Panc1 (cell line): ENCODE results near the gene ABCD2. TPM values are rescaled to one million over a fixed set of nuclear protein-coding genes. Genes with fewer than 3 reads are reported as not detected.

ENCODE experiments used
- ATAC-seq: fragments of 200-7000 bp; cut with Tn5 transposase; 2 replicates; pipeline ENCODE4 v1.9.1; 2020; ENCODE audit warnings: mild to moderate bottlenecking, moderate library complexity
- BruUV-seq: library from RNA; stranded (reverse); fragments of 400-500 nt; replicated peaks from 2 replicates; lab custom pipeline; 2021; lab: Mats Ljungman, UMichigan
- CTCF ChIA-PET: fragments of 300-600 bp; sonication (Branson Sonifier 250); formaldehyde crosslinking; loops from one replicate; lab custom pipeline; 2022; ENCODE audit warnings: antibody characterized with exemption; lab: Charles Lee
- POLR2A ChIA-PET: fragments of 300-600 bp; sonication (Branson Sonifier 250); formaldehyde crosslinking; loops from one replicate; lab custom pipeline; 2022; ENCODE audit warnings: antibody characterized with exemption; lab: Charles Lee
- DNase-seq: peaks from one replicate; pipeline ENCODE4 v3.0.0-alpha.2; 2010; ENCODE audit warnings: low read depth, low spot score
- H3K27ac ChIP-seq: 2 replicates; pipeline ENCODE4 v1.5.1; 2011; ENCODE audit warnings: mild to moderate bottlenecking, low read length, inconsistent platforms
- H3K27me3 ChIP-seq: fragments of 200-500 bp; sonication (Bioruptor generic); 2 replicates; pipeline ENCODE4 v1.6.0; 2014; ENCODE audit warnings: low read length, inconsistent platforms; ENCODE audit not compliant: control insufficient read depth, insufficient read depth
- H3K36me3 ChIP-seq: fragments of 200-500 bp; sonication (Bioruptor generic); 2 replicates; pipeline ENCODE4 v1.5.1; 2014; ENCODE audit warnings: inconsistent platforms, mild to moderate bottlenecking, low read length, moderate library complexity; ENCODE audit not compliant: control insufficient read depth, insufficient read depth
- H3K4me1 ChIP-seq: 2 replicates; pipeline ENCODE4 v1.5.1; 2011; ENCODE audit warnings: inconsistent platforms, mild to moderate bottlenecking, low read length, moderate library complexity; ENCODE audit not compliant: control insufficient read depth, insufficient read depth
- H3K4me3 ChIP-seq, 2 experiments: 2 replicates each; pipeline ENCODE4 v1.5.1; 2011 to 2012; ENCODE audit warnings: low read depth in 2 of 2, low read length in 2 of 2, mild to moderate bottlenecking in 2 of 2, inconsistent platforms in 1 of 2, moderate library complexity in 1 of 2
- H3K9me3 ChIP-seq: fragments of 200-500 bp; sonication (Bioruptor generic); 2 replicates; pipeline ENCODE4 v1.5.1; 2014; ENCODE audit warnings: low read depth, mild to moderate bottlenecking, inconsistent platforms, low read length, moderate library complexity; ENCODE audit not compliant: control insufficient read depth, insufficient read depth
- POLR2AphosphoS5 ChIP-seq: IDR thresholded peaks from 2 replicates; pipeline ENCODE4 v1.6.1; 2012; ENCODE audit warnings: mild to moderate bottlenecking, low read depth, low read length, moderate library complexity
- SIN3A ChIP-seq: IDR thresholded peaks from 2 replicates; pipeline ENCODE4 v1.6.1; 2012; ENCODE audit warnings: low read depth, mild to moderate bottlenecking, low read length, moderate library complexity, borderline replicate concordance; ENCODE audit not compliant: insufficient read depth
- TCF7L2 ChIP-seq: IDR thresholded peaks from 2 replicates; pipeline ENCODE4 v1.6.1; 2011; ENCODE audit warnings: mild to moderate bottlenecking, low read depth, low read length, inconsistent platforms
- in situ Hi-C: cut with HindIII; loops from 2 replicates; pipeline ENCODE4 v1.10.0; 2016; ENCODE audit warnings: low sequenced_read_pairs, low pct_unique_long_range_greater_than_20kb
- intact Hi-C: fragments of 100-400 bp; cut with micrococcal nuclease; formaldehyde crosslinking; loops from one replicate; pipeline ENCODE4 v1.10.0; 2022; ENCODE audit not compliant: unreplicated experiment
- total RNA-seq: library from RNA; stranded (reverse); gene quantifications from one replicate; pipeline ENCODE4 v1.2.1, GENCODE V29; 2021; ENCODE audit not compliant: unreplicated experiment
- TF ChIP-seq, protein P1 (sequence below): fragments of 450-650 bp; IDR thresholded peaks from 2 replicates; pipeline ENCODE4 v1.5.1; 2017; ENCODE audit warnings: mild to moderate bottlenecking
- TF ChIP-seq, protein P2 (sequence below), 2 experiments: IDR thresholded peaks; 2 replicates each; pipeline ENCODE4 v1.6.1; 2011 to 2012; ENCODE audit warnings: low read depth in 2 of 2, control low read depth in 1 of 2, low read length in 1 of 2, mild to moderate bottlenecking in 1 of 2, moderate library complexity in 1 of 2; ENCODE audit not compliant: insufficient read depth in 1 of 2

The ABCD2 gene
- total RNA-seq, 1 experiment from 2014 or later: not detected

DNA sequence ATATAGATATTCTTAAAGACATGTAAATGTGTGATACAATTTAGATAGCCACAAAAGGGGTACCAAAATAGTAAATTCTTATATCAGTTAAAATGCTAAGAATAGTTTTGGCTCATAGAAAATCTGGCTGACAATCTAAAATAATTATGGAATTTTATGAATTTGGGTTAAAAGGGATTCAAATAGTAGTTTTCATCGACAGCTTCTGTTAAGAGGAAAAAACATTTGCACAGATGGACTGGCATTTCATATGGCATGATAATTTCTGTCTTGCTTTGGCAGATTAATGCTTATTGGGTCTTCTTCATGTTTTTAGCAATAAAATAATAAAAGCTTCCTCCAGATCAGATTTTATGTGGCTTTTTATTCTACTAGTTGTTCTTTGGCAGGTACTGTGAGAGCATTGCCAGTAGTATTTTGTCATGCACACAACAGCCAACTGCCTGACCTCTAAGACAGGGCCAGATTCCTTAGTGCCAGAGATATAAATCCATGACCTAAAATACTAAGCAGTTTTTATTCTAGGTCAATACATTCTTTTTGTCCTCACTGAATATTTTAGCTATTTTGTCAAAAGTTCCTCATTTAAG, 9.1 kb downstream of the ABCD2 start:
- ChIA-PET CTCF (no interaction called here), POLR2A (no interaction called here)
- TF ChIP-seq POLR2AphosphoS5 (no peak), SIN3A (no peak), TCF7L2 (no peak)
- TF ChIP-seq, protein P1, sequence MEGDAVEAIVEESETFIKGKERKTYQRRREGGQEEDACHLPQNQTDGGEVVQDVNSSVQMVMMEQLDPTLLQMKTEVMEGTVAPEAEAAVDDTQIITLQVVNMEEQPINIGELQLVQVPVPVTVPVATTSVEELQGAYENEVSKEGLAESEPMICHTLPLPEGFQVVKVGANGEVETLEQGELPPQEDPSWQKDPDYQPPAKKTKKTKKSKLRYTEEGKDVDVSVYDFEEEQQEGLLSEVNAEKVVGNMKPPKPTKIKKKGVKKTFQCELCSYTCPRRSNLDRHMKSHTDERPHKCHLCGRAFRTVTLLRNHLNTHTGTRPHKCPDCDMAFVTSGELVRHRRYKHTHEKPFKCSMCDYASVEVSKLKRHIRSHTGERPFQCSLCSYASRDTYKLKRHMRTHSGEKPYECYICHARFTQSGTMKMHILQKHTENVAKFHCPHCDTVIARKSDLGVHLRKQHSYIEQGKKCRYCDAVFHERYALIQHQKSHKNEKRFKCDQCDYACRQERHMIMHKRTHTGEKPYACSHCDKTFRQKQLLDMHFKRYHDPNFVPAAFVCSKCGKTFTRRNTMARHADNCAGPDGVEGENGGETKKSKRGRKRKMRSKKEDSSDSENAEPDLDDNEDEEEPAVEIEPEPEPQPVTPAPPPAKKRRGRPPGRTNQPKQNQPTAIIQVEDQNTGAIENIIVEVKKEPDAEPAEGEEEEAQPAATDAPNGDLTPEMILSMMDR: no peak
- TF ChIP-seq, protein P2, sequence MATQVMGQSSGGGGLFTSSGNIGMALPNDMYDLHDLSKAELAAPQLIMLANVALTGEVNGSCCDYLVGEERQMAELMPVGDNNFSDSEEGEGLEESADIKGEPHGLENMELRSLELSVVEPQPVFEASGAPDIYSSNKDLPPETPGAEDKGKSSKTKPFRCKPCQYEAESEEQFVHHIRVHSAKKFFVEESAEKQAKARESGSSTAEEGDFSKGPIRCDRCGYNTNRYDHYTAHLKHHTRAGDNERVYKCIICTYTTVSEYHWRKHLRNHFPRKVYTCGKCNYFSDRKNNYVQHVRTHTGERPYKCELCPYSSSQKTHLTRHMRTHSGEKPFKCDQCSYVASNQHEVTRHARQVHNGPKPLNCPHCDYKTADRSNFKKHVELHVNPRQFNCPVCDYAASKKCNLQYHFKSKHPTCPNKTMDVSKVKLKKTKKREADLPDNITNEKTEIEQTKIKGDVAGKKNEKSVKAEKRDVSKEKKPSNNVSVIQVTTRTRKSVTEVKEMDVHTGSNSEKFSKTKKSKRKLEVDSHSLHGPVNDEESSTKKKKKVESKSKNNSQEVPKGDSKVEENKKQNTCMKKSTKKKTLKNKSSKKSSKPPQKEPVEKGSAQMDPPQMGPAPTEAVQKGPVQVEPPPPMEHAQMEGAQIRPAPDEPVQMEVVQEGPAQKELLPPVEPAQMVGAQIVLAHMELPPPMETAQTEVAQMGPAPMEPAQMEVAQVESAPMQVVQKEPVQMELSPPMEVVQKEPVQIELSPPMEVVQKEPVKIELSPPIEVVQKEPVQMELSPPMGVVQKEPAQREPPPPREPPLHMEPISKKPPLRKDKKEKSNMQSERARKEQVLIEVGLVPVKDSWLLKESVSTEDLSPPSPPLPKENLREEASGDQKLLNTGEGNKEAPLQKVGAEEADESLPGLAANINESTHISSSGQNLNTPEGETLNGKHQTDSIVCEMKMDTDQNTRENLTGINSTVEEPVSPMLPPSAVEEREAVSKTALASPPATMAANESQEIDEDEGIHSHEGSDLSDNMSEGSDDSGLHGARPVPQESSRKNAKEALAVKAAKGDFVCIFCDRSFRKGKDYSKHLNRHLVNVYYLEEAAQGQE (IDR thresholded peaks at IDR 0.05; ENCODE audit: insufficient read depth in 1 of 2, low read depth in 2 of 2, low read length in 1 of 2): no peak
- H3K27me3 ChIP-seq: peaks cover under 1% of the 10 kb centered on the region; the same call in 1 of the 2 replicates
- no peak for ATAC-seq
- H3K4me1 ChIP-seq: no peaks in the 10 kb centered on the region
- in situ Hi-C loops (no loop called here), intact Hi-C loops (loop anchor here (10.0 kb wide), 2 partner anchors 166 to 286 kb away; partner anchors contain the start of gene KIF21A)
- no peak overlapping the region for H3K4me3 ChIP-seq
- no peaks in the 10 kb centered on the region for H3K9me3 ChIP-seq
- DNase-seq: no peak
- no peaks in the 10 kb centered on the region for H3K36me3 ChIP-seq
- BruUV-seq: no TSS peak
- H3K27ac ChIP-seq: no peak overlapping the region

DNA sequence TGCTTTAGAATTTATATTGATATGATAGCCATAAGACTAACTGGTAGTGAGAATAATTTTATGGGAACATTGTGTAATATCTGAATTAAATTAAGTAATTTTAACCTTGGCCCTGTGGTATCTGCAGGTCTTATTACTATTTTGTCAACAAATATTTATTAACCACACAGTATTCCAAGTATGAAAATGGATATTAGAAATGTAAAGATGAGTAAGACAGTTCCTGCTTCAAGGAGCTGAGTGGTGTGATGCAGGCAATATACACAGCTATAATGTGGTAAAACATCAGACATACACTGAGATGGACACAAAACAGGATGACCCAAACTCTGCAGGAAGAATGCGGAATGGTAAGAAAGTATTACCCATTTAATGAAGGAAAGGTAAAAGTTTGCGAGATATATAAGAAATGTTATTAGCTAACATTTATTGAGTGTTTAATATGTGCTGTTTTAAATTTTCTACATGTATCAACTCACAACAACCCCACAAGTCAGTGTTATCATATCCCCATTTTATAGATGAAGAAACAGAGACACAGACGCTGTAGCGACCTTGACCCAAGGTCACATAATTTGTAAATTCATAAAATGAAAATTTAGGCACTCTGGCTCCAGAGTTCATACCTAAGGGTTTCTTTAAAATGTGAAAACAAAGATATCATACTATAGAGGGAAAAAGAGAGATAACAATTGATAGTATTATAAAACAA, 12.7 kb downstream of the ABCD2 start:
- POLR2A ChIA-PET: no interaction called here
- intact Hi-C loops (no loop called here), in situ Hi-C loops (no loop called here)
- BruUV-seq: no TSS peak
- Histone ChIP-seq H3K36me3 (no peaks in the 10 kb centered on the region), H3K4me3 (no peak overlapping the region), H3K27ac (no peak overlapping the region), H3K4me1 (no peaks in the 10 kb centered on the region), H3K9me3 (no peaks in the 10 kb centered on the region), H3K27me3 (no peaks in the 10 kb centered on the region; the same call in 1 of the 2 replicates)
- no peak for ATAC-seq
- CTCF ChIA-PET: no interaction called here
- no peak for DNase-seq
- TF ChIP-seq, protein P2 (IDR thresholded peaks at IDR 0.05; ENCODE audit: insufficient read depth in 1 of 2, low read depth in 2 of 2, low read length in 1 of 2): no peak
- TF ChIP-seq TCF7L2 (no peak), SIN3A (no peak), POLR2AphosphoS5 (no peak)
- TF ChIP-seq, protein P1: no peak
